HepG2 (cell line): ENCODE data around the gene HABP4. TPM values are rescaled to one million over a fixed set of nuclear protein-coding genes. Genes with fewer than 3 reads are reported as not detected.

Source experiments
- CCDC6 ChIP-seq: sonication (generic); formaldehyde crosslinking; IDR thresholded peaks from 2 replicates; pipeline ENCODE4 v1.8.1; 2022; ENCODE audit warnings: mild to moderate bottlenecking, missing genetic modification reagents, moderate library complexity
- DNMT1 ChIP-seq: sonication (generic); formaldehyde crosslinking; IDR thresholded peaks from 2 replicates; pipeline ENCODE4 v1.5.1; 2020; ENCODE audit warnings: mild to moderate bottlenecking, missing genetic modification reagents
- HMG20A ChIP-seq: IDR thresholded peaks from 2 replicates; pipeline ENCODE4 v1.6.1; 2016; ENCODE audit warnings: borderline replicate concordance
- KLF6 ChIP-seq: IDR thresholded peaks from 2 replicates; pipeline ENCODE4 v1.8.0; 2016; ENCODE audit warnings: missing biosample characterization, missing genetic modification reagents
- KMT2A ChIP-seq: sonication (generic); formaldehyde crosslinking; IDR thresholded peaks from 2 replicates; pipeline ENCODE4 v1.4.0; 2020; ENCODE audit warnings: missing genetic modification reagents
- MEF2D ChIP-seq: sonication (generic); formaldehyde crosslinking; IDR thresholded peaks from 2 replicates; pipeline ENCODE4 v1.5.1; 2020; ENCODE audit warnings: mild to moderate bottlenecking, missing genetic modification reagents
- MTA1 ChIP-seq: sonication (generic); formaldehyde crosslinking; IDR thresholded peaks from 2 replicates; pipeline ENCODE4 v1.4.0; 2020; ENCODE audit warnings: missing genetic modification reagents, mild to moderate bottlenecking, borderline replicate concordance
- SAFB2 ChIP-seq: sonication (generic); formaldehyde crosslinking; IDR thresholded peaks from 2 replicates; pipeline ENCODE4 v1.5.1; 2020; ENCODE audit warnings: missing genetic modification reagents, low read depth, mild to moderate bottlenecking, borderline replicate concordance
- SPEN ChIP-seq: sonication (generic); formaldehyde crosslinking; IDR thresholded peaks from 2 replicates; pipeline ENCODE4 v1.5.1; 2020; ENCODE audit warnings: low read depth, mild to moderate bottlenecking, missing genetic modification reagents
- ZNF570 ChIP-seq: sonication (generic); formaldehyde crosslinking; IDR thresholded peaks from 2 replicates; pipeline ENCODE4 v1.4.0; 2020; ENCODE audit warnings: mild to moderate bottlenecking, missing genetic modification reagents, borderline replicate concordance
- ZNF777 ChIP-seq: sonication (generic); formaldehyde crosslinking; IDR thresholded peaks from 2 replicates; pipeline ENCODE4 v1.4.0; 2020; ENCODE audit warnings: missing genetic modification reagents
- polyA plus RNA-seq, 8 experiments: library from polyadenylated mRNA; depleted of rRNA in 3 of 8; stranded (reverse) in 7 of 8; unstranded in 1 of 8; fragments of >200 nt; fragmentation: Illumina TruSeq in 4 of 8; extraction: Trizol in 4 of 8; gene quantifications; 2 replicates each; pipeline versions ENCODE4 v1.2.1 to v1.2.3, GENCODE V29; 2011 to 2016; ENCODE audit warnings: low read depth in 4 of 8, missing spikeins in 1 of 8, mixed read lengths in 1 of 8; ENCODE audit not compliant: insufficient read depth in 1 of 8
- total RNA-seq, 5 experiments: library from RNA; depleted of rRNA; stranded (reverse); fragments of >200 nt; fragmentation: Illumina TruSeq; extraction: Trizol; gene quantifications; 2 replicates each; pipeline ENCODE4 v1.2.3, GENCODE V29; 2016; ENCODE audit warnings: low read depth in 1 of 5
- TF ChIP-seq, protein P1 (sequence below): sonication (generic); formaldehyde crosslinking; IDR thresholded peaks from 2 replicates; pipeline ENCODE4 v1.4.0; 2020; ENCODE audit warnings: mild to moderate bottlenecking, missing genetic modification reagents
- TF ChIP-seq, protein P2 (sequence below): sonication (generic); formaldehyde crosslinking; IDR thresholded peaks from 2 replicates; pipeline ENCODE4 v1.8.1; 2023; ENCODE audit warnings: missing genetic modification reagents, inconsistent platforms, borderline replicate concordance
- TF ChIP-seq, protein P3 (sequence below): sonication (generic); formaldehyde crosslinking; IDR thresholded peaks from 2 replicates; pipeline ENCODE4 v1.5.1; 2020; ENCODE audit warnings: missing genetic modification reagents, mild to moderate bottlenecking, borderline replicate concordance
- TF ChIP-seq, protein P4 (sequence below): sonication (generic); formaldehyde crosslinking; conservative IDR thresholded peaks from 2 replicates; pipeline ENCODE4 v1.4.0; 2020; ENCODE audit warnings: missing genetic modification reagents
- TF ChIP-seq, protein P5 (sequence below): sonication (generic); formaldehyde crosslinking; IDR thresholded peaks from 2 replicates; pipeline ENCODE4 v1.5.1; 2020; ENCODE audit warnings: mild to moderate bottlenecking, missing genetic modification reagents, moderate library complexity

HABP4 gene
- total and polyA plus RNA-seq, 2 of the 13 experiments (the other 11 are each of a cell fraction or from before 2014, with no cell fraction given): 14.3 to 26.6 TPM

DNA sequence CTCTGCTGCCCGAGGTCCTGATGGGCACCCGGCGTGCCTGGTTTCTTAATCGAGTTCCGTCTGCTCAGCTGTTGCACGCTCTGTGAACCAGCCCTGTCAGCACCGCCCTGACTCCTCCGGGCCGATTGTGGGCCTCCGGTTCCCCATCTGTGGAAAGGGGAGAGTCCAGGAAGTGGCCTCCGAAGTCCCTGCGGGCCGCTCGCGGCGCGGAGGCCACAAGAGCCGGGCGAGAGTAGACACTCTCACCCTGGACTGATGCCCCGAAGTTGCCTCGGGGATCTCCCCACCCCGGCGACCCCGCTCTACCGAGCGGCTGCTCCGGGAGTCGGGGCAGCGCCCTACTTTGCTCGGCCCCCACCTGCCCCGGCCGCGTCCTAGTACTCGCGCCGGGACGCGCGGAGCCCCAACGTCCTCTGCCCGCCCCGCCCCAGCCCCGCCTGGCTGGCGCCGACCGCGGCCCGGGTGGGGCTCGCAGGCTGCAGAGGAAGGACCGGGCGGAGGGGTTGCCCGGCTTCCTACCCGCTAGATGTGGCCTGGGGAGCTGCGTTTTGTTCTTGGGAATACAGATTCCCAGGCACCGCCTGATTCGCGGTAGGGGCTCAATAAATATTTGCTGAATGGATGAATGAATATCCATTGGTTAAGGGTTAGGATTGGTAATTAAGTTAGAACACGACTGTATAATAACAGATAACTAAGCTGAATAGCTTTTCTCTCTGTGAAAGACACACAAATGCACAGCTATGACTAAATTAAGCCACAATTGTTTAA lies 30.9 kb upstream of the HABP4 start (continued):
- TF ChIP-seq, protein P1, sequence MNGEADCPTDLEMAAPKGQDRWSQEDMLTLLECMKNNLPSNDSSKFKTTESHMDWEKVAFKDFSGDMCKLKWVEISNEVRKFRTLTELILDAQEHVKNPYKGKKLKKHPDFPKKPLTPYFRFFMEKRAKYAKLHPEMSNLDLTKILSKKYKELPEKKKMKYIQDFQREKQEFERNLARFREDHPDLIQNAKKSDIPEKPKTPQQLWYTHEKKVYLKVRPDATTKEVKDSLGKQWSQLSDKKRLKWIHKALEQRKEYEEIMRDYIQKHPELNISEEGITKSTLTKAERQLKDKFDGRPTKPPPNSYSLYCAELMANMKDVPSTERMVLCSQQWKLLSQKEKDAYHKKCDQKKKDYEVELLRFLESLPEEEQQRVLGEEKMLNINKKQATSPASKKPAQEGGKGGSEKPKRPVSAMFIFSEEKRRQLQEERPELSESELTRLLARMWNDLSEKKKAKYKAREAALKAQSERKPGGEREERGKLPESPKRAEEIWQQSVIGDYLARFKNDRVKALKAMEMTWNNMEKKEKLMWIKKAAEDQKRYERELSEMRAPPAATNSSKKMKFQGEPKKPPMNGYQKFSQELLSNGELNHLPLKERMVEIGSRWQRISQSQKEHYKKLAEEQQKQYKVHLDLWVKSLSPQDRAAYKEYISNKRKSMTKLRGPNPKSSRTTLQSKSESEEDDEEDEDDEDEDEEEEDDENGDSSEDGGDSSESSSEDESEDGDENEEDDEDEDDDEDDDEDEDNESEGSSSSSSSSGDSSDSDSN (CRISPR knock-in tag): peak; percentile 84
- TF ChIP-seq MEF2D: 0 out of 2 replicates have a peak, but pooled peaks have one; percentile 27
- no peak for TF ChIP-seq DNMT1 (CRISPR knock-in tag)
- TF ChIP-seq SPEN (CRISPR knock-in tag): 0 out of 2 replicates have a peak, but pooled peaks have one; percentile 42
- TF ChIP-seq ZNF777: peak; percentile 18; the same call in 1 of the 2 replicates
- TF ChIP-seq, protein P2, sequence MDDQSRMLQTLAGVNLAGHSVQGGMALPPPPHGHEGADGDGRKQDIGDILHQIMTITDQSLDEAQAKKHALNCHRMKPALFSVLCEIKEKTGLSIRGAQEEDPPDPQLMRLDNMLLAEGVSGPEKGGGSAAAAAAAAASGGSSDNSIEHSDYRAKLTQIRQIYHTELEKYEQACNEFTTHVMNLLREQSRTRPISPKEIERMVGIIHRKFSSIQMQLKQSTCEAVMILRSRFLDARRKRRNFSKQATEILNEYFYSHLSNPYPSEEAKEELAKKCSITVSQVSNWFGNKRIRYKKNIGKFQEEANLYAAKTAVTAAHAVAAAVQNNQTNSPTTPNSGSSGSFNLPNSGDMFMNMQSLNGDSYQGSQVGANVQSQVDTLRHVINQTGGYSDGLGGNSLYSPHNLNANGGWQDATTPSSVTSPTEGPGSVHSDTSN (CRISPR knock-in tag): no peak
- TF ChIP-seq CCDC6 (CRISPR knock-in tag): peak; percentile 70
- no peak for TF ChIP-seq KLF6 (CRISPR knock-in tag)
- TF ChIP-seq, protein P3, sequence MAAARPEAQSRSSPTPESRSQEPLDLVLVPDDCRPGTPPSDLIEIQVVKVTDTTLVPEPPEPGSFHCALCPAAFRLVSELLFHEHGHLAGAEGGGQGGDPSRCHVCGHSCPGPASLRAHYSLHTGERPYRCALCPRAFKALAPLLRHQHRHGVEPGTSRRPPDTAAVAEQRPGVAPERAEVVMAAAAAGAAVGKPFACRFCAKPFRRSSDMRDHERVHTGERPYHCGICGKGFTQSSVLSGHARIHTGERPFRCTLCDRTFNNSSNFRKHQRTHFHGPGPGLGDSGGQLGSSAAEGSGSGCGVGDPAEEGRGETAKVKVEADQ (CRISPR knock-in tag): no peak
- TF ChIP-seq, protein P4, sequence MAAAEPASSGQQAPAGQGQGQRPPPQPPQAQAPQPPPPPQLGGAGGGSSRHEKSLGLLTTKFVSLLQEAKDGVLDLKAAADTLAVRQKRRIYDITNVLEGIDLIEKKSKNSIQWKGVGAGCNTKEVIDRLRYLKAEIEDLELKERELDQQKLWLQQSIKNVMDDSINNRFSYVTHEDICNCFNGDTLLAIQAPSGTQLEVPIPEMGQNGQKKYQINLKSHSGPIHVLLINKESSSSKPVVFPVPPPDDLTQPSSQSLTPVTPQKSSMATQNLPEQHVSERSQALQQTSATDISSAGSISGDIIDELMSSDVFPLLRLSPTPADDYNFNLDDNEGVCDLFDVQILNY (CRISPR knock-in tag): no peak
- TF ChIP-seq MTA1 (CRISPR knock-in tag): peak; percentile 24; the same call in 1 of the 2 replicates
- no peak; the same call in 1 of the 2 replicates for TF ChIP-seq HMG20A
- no peak for TF ChIP-seq KMT2A
- TF ChIP-seq ZNF570 (CRISPR knock-in tag): no peak
- TF ChIP-seq SAFB2 (CRISPR knock-in tag): no peak
- TF ChIP-seq, protein P5, sequence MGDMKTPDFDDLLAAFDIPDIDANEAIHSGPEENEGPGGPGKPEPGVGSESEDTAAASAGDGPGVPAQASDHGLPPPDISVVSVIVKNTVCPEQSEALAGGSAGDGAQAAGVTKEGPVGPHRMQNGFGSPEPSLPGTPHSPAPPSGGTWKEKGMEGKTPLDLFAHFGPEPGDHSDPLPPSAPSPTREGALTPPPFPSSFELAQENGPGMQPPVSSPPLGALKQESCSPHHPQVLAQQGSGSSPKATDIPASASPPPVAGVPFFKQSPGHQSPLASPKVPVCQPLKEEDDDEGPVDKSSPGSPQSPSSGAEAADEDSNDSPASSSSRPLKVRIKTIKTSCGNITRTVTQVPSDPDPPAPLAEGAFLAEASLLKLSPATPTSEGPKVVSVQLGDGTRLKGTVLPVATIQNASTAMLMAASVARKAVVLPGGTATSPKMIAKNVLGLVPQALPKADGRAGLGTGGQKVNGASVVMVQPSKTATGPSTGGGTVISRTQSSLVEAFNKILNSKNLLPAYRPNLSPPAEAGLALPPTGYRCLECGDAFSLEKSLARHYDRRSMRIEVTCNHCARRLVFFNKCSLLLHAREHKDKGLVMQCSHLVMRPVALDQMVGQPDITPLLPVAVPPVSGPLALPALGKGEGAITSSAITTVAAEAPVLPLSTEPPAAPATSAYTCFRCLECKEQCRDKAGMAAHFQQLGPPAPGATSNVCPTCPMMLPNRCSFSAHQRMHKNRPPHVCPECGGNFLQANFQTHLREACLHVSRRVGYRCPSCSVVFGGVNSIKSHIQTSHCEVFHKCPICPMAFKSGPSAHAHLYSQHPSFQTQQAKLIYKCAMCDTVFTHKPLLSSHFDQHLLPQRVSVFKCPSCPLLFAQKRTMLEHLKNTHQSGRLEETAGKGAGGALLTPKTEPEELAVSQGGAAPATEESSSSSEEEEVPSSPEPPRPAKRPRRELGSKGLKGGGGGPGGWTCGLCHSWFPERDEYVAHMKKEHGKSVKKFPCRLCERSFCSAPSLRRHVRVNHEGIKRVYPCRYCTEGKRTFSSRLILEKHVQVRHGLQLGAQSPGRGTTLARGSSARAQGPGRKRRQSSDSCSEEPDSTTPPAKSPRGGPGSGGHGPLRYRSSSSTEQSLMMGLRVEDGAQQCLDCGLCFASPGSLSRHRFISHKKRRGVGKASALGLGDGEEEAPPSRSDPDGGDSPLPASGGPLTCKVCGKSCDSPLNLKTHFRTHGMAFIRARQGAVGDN: peak; percentile 75
